Stimulated activated CD4-positive, alpha-beta T cell treated with anti-CD3 and anti-CD28 coated beads, Interleukin-2, amount 100 ng/mL, for 48 hours (primary cell): ENCODE data around the gene WASF2.
"Not testable (repeated sequence)": the region's sequence is repeated elsewhere in the genome, so short reads cannot be mapped to it uniquely, and the experiment has no call there.

Experiments
- DNase-seq, 2 donors: peaks; one replicate each; pipeline ENCODE4 v3.0.0-alpha.2; 2020

The WASF2 gene

GRCh38 chr1:27521861-27522431 is 32.0 kb upstream of the WASF2 start:
- no peak for DNase-seq

DNA sequence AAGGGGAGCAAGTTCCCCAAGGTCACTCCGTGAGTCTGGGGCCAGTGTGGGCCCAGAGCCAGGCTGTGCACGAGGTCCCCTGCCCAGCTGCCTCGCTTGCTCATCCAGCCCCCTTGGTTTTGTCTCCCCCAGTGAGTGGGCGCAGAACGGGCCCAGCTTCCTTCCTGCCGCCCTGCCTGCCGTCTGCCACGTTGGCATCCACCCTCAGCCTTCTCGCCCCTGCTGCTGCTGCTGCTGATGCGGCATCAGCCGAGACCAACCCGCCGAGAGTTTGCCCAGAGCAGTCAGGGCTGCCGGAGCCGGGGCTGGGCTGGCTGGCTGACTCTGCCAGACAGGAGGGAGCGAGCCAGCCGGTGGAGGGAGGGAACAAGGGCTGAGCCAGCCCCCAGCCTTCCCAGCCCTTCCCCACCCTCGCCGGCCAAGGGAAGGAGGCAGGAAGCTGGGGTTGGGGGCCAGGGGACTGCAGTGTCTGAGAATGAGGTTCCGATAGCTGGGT is 31.4 kb upstream of the WASF2 start:
- DNase-seq = no peak

- no peak for DNase-seq
These were observed 30.7 kb upstream of the WASF2 start for GRCh38 chr1:27520651-27521050.

GRCh38 chr1:27519331-27520258 is 29.6 kb upstream of the WASF2 start:
- DNase-seq = no peak

DNA sequence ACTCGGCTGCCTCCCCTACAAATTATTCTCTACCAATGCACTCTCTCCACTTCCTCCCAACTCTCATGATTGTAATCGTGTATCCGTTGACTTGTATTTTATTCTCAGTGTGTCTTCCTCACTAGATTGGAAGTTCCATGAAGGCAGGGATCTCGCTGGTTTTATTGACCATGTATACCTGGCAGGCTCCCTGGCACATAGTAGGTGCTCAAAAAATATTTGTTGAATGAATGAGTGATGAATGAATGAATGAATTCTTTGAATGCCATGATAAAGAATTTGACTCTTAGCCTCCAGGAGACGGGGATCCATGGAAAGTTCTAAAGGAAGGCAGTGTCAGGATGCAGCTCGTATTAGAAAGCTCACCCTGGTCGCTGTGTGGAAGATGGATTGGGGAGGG is 28.8 kb upstream of the WASF2 start:
- DNase-seq = no peak

DNA sequence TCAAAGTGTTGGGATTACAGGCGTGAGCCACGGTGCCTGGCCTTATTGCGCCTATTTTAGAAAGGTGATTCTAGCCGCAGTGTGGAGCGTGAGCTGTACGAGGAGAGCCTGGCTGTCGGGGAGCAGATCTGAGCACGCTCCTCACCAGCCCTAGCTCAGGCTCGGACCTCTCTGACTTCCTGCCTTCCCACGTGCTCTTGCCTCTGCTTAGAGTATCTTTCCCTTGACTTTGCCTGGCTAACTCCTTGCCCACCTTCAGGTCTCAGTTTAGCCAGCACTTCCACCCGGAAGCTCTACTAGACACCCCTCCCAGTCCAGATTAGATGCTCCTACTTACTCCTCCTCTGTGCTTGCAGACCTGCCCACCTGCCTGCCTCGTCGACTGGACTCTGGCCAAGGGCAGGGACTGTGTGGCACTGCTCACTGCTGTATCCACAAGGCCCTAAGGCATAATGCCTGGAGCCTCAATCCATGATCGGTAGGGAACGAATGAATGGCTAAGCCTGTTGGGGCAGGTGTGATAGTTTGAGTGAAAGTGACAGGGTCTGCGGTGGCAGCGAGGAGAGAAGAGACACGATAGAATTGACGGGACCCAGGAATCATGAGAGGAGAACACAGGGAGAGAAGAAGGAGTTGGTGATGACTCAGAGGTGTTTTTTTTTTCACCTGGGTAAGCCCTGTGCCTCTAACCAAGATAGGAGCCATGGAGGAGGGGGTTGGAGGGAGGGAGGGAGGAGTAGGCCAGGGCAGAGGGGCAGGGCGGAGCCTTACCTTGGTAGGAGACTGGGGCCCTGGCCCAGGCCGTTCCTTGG is 28.1 kb upstream of the WASF2 start:
- no peak for DNase-seq

- DNase-seq = no peak
These were observed 27.3 kb upstream of the WASF2 start for GRCh38 chr1:27517301-27517700.

DNA sequence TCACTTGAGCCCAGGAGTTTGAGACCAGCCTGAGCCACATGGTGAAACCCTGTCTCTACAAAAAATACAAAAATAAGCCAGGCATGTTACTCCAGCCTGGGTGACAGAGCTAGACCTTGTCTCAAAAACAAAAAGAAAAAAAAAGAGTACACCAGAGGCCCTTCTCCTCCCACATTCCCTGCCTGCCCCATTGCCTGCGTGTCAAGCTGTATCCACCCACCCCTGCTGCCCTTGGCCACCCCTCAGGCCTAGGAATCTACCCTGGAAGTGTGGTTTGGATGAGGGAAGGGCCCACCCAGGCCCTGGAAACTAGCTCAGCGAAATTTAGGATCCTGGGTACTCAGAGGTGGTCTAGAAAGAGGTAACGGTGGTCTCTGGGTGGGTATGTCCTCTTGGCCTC is 25.7 kb upstream of the WASF2 start:
- no peak for DNase-seq

DNA sequence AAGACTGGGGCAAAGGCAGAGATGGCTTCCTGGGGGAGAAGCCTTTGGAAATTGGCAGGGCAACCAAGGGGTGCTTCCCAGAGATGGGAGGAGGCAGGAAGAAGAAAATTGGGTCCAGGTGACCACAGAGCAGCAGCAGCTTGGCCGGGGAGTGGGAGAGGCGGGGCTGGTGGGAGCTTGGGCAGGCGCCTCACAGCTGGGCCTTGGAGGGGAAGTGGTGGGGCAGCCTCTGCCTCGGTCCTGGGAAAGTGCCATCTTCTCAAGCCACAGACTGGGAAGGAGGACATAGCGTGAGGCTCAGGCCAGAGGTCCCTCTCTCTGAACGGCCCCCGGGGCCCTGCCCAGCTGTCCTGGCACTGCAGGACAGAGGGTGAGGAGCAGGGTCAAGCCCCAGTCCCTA is 24.0 kb upstream of the WASF2 start:
- DNase-seq = no peak

DNA sequence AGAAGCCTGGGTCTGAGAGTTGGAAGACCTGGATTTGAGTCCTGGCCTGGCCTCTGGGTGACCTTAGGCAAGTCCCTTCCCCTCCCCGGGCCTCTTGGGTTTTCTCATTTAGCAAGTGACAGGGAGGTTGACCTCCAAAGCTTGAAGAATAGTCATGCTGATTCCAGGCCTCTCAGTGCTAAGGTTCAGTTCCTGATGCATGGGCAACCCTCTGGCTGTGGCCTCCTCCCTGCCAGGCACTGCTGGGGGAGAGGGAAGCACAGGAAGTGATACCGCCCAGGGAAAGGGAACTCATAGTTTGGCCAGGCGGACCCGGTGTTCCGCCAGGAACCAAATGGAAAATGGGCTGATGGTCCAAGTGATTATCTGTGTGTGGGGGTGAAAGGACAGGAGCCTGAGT is 23.6 kb upstream of the WASF2 start:
- no peak for DNase-seq

GRCh38 chr1:27509127-27510080 is 19.4 kb upstream of the WASF2 start:
- DNase-seq = no peak

- DNase-seq = no peak
These were observed 18.1 kb upstream of the WASF2 start for GRCh38 chr1:27507960-27508665.

DNA sequence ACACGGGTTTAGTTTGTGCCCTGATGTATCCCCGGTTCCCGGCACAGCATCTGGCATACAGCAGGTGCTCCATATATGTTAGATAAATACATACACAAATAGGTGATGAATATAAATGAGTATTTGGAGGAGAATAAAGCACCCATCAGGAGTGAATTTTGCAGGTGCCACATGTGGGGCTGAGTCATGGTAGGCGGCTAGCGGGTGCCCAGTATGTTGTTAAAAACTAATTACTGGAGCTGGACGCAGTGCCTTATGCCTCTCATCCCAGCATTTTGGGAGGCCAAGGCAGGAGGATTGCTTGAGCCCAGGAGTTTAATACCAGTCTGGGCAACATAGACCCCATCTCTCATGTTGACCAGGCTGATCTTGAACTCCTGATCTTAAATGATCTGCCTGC is 16.7 kb upstream of the WASF2 start:
- no peak for DNase-seq

GRCh38 chr1:27505420-27505680 is 15.4 kb upstream of the WASF2 start:
- DNase-seq = no peak

DNA sequence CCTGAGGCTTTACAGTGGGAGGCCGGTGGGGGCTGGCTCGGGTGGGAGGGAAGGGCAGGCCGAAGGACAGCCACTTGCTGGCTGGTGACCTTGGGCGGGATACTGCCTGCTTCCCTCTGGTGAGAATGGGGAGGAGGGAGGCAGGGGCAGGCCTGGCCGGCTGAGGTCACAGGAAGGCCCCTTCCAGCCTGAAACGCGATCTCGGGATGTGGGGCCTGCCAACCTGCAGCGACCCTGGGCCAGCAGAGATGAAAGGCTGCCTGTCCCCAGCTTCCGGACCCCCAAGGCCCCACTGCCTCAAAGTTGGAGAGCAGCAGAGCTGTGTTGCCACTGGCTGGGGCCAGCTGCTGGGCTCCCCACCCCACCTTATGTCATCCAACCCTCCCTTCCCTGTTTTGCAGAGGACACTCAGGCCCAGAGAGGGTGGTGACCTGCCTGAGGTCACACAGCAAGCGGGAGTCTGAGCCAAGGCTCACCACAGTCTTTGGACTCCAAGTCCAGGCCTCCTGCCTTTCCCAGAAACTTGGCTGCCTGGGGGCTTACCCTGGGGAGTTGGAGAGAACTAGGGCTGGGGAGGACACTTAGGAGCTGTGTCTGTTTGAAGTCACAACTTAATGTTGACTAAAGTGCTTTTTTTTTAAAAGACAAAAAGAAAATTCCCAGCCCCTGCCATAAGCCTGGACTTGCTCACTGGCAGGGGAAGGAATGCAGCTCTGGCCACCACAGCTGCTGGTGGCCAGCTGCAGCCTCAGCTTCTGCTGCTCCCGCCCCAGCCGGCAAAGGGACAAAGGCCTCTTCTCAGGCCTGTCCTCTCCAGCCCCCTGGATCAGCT is 14.8 kb upstream of the WASF2 start:
- DNase-seq = no peak

DNA sequence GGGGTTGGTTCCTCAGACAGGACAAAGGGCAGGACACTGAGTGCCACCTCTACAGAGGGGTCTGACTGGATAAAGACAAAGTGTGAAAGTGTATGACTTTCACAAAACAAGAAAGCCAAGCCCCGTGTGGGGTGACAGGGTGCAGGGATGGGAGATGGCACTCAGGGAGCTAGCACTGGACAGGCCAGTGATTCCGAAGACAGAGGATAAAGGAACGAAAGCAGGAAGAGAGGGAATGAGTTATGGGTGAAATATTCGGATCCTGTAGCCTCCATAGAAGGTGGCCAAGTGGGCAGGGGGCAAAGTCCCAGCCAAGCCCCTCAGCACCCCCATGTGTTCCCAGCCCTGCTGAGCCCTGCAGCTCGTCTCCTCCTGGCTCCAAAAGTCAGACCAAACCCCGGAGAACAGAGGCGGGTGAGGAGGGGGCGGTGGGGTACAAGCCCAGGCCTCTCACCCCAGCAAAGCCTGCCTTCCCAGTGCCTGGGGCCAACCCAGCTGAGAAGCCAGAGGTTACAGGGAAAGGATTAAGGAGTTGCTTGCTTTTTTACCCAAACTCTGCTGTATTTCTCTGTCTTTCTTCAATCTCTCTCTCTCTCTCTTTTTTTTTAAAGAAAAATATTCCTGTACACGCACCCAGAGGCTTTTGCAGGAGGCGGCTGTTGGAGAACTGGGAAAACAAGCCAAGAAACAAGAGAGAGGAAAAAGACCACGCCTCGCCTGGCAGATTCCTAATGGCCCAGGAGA is 14.0 kb upstream of the WASF2 start:
- DNase-seq = no peak

GRCh38 chr1:27503033-27503432 is 13.1 kb upstream of the WASF2 start:
- no peak for DNase-seq

DNA sequence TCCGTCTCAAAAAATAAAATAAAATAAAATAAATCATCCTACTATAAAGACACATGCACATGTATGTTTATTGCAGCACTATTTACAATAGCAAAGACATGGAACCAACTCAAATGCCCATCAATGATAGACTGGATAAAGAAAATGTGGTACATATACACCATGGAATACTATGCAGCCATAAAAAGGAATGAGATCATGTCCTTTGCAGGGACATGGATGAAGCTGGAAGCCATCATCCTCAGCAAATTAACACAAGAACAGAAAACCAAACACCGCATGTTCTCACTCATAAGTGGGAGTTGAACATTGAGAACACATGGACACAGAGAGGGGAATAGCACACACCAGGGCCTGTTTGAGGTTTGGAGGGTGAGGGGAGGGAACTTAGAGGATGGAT is 11.2 kb upstream of the WASF2 start:
- DNase-seq = not testable (repeated sequence)

- DNase-seq = no peak
These were observed 9.2 kb upstream of the WASF2 start for GRCh38 chr1:27499142-27499541.

- DNase-seq = no peak
These were observed 6.7 kb upstream of the WASF2 start for GRCh38 chr1:27496604-27497155.
